Body of pancreas (tissue), 4 donors: ENCODE data around the gene ACTN2. TPM values are rescaled to one million over a fixed set of nuclear protein-coding genes. Genes with fewer than 3 reads are reported as not detected.

Source experiments
- ATAC-seq: fragments of 150-250 bp; one replicate; pipeline ENCODE4 v1.9.1; 2016
- DNase-seq, 4 donors: peaks; one replicate each; pipeline ENCODE4 v3.0.0-alpha.2; 2019
- H3K27ac ChIP-seq, 4 donors: fragments of 200-600 bp; sonication (generic); 1 replicate in 3 of 4; 2 replicates in 1 of 4; pipeline versions ENCODE4 v1.5.1 to v1.6.1; 2016 to 2019; ENCODE audit warnings: mild to moderate bottlenecking in 1 of 4, mixed read lengths in 1 of 4, moderate library complexity in 1 of 4
- H3K27me3 ChIP-seq, 2 donors: fragments of 200-600 bp; sonication (generic); one replicate each; pipeline ENCODE4 v1.6.0; 2016; ENCODE audit warnings: mild to moderate bottlenecking in 1 of 2
- H3K36me3 ChIP-seq, 2 donors: fragments of 200-600 bp; sonication (generic); replicated peaks in 1 of 2; 2 replicates each; pipeline ENCODE4 v1.5.1; 2016; ENCODE audit warnings: low read depth in 2 of 2; ENCODE audit not compliant: insufficient read depth in 1 of 2
- H3K4me1 ChIP-seq: fragments of 200-600 bp; sonication (generic); one replicate; pipeline ENCODE4 v1.6.0; 2016
- H3K4me3 ChIP-seq, 2 donors: fragments of 200-600 bp; sonication (generic); 1 replicate in 1 of 2; 2 replicates in 1 of 2; pipeline ENCODE4 v1.5.1; 2016 to 2019
- H3K9me3 ChIP-seq, 3 donors: fragments of 200-600 bp; sonication (generic); 1 replicate in 2 of 3; 2 replicates in 1 of 3; pipeline ENCODE4 v1.5.1; 2016
- POLR2A ChIP-seq, 3 donors: fragments of 450-650 bp; IDR thresholded peaks; one replicate each; pipeline ENCODE4 v1.6.1; 2016; ENCODE audit warnings: antibody characterized with exemption in 3 of 3, mild to moderate bottlenecking in 2 of 3
- WGBS, 2 donors: methylation state at CpG; one replicate each; pipeline ENCODE4 v1.1.5; 2017; 5-methylcytosine and 5-hydroxymethylcytosine counted together
- intact Hi-C: fragments of 100-400 bp; cut with DNase I; formaldehyde crosslinking; loops from one replicate; pipeline ENCODE4 v1.15.1; 2023
- total RNA-seq, 2 donors: library from RNA; depleted of rRNA; stranded (reverse); fragments of >200 nt; gene quantifications; one replicate each; pipeline ENCODE4 v1.1.0, GENCODE V29; 2016
- TF ChIP-seq, protein P1 (sequence below), 7 experiments: fragments of 450-650 bp in 4 of 7; fragments of 200-600 bp in 3 of 7; sonication (generic) in 3 of 7; IDR thresholded peaks; one replicate each; pipeline ENCODE4 v1.5.1; 2016 to 2019; ENCODE audit warnings: antibody characterized with exemption in 7 of 7

The ACTN2 gene
- total RNA-seq, 2 donors from 2014 or later: 3.0 to 3.1 TPM

DNA sequence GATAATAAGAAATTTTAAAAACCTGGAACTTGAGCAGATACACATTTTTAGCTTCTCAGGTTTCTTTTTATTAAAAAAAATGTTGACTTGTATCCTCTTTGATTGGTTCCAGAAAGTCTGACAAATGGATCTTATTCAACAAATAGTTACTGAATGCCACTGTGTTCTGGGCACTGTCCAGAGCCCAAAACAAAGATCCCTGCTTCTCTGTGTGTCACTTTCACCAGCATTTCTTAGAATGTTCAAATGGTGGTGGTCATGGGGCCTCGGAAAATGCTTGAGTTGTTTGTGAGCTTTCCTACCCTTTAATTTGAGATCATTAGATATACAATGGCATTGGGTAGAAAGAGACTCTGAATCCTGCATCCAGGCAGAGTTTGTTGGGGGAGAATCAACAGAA, 19.9 kb downstream of the ACTN2 start:
- no peak for TF ChIP-seq POLR2A (IDR thresholded peaks at IDR 0.05)
- TF ChIP-seq, protein P1, sequence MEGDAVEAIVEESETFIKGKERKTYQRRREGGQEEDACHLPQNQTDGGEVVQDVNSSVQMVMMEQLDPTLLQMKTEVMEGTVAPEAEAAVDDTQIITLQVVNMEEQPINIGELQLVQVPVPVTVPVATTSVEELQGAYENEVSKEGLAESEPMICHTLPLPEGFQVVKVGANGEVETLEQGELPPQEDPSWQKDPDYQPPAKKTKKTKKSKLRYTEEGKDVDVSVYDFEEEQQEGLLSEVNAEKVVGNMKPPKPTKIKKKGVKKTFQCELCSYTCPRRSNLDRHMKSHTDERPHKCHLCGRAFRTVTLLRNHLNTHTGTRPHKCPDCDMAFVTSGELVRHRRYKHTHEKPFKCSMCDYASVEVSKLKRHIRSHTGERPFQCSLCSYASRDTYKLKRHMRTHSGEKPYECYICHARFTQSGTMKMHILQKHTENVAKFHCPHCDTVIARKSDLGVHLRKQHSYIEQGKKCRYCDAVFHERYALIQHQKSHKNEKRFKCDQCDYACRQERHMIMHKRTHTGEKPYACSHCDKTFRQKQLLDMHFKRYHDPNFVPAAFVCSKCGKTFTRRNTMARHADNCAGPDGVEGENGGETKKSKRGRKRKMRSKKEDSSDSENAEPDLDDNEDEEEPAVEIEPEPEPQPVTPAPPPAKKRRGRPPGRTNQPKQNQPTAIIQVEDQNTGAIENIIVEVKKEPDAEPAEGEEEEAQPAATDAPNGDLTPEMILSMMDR (IDR thresholded peaks at IDR 0.05): no peak
- ATAC-seq: no peak
- no peaks in the 10 kb centered on the region for H3K9me3 ChIP-seq
- H3K36me3 ChIP-seq: no peaks in the 10 kb centered on the region
- H3K4me3 ChIP-seq: no peak overlapping the region
- no peak overlapping the region for H3K27ac ChIP-seq
- 76 to 88% methylated on average over 1 of the region's 1 CpG for WGBS, 2 donors
- no peak for DNase-seq
- intact Hi-C loops: no loop called here
- no peaks in the 10 kb centered on the region for H3K27me3 ChIP-seq
- H3K4me1 ChIP-seq: no peaks in the 10 kb centered on the region

DNA sequence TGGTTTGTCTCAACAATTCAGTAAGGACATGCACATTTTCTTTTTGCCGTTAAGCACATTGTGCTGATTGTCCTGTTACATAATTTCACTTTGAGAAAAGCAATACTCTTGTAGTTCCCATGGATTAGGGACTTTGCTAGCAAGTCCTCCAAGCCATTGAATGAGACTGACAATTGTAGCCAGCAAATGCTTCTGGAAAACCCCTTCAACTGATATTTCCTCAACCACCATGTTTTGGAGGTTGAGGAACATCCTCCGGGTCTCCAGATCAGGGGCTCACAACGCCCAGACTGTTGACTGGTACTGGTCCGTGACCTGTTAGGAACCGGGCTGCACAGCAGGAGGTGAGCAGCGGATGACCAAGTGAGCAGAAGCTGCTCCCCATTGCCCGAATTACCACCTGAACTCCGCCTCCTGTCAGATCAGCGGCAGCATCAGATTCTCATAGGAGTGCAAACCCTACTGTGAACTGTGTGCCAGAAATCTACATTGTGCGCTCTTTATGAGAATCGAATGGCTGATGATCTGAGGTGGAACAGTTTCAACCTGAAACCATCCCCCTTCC, 24.1 kb downstream of the ACTN2 start:
- no peak for TF ChIP-seq POLR2A (IDR thresholded peaks at IDR 0.05)
- TF ChIP-seq, protein P1 (IDR thresholded peaks at IDR 0.05): no peak
- no peaks in the 10 kb centered on the region for H3K4me1 ChIP-seq
- H3K27me3 ChIP-seq: no peaks in the 10 kb centered on the region
- H3K36me3 ChIP-seq: no peaks in the 10 kb centered on the region
- no peak overlapping the region for H3K4me3 ChIP-seq
- ATAC-seq (no peak), DNase-seq (no peak)
- 77 to 79% methylated on average over 11 of the region's 11 CpGs for WGBS, 2 donors
- intact Hi-C loops: no loop called here
- H3K27ac ChIP-seq: no peak overlapping the region
- no peaks in the 10 kb centered on the region for H3K9me3 ChIP-seq

DNA sequence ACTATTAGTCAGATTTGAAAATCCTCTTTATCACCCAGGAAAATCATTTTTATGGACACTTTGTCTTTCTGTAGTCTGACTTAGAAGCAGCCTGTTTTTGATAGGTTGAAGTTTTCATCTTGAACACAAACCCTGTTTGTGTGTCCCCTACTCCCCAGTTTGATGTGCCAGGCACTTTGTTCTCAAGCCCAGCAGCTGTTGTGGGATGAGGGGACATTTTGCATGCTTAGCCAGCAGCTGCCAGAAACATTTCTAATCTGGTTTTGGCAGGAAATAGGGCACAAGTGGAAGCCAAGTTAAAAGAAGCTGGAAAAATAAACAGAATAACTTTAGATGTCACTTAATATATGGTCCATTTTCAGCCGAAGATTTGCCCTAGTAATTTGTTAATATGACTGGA, 29.9 kb downstream of the ACTN2 start:
- no peak overlapping the region for H3K27ac ChIP-seq
- DNase-seq: peak in 2 of 4 donors; percentile 10 to 19
- intact Hi-C loops: no loop called here
- H3K9me3 ChIP-seq: no peaks in the 10 kb centered on the region
- WGBS, 2 donors: 0 to 5% methylated on average over 1 of the region's 1 CpG
- ATAC-seq: no peak
- no peak overlapping the region for H3K4me3 ChIP-seq
- H3K36me3 ChIP-seq: no peaks in the 10 kb centered on the region
- TF ChIP-seq, protein P1 (IDR thresholded peaks at IDR 0.05): no peak
- no peak for TF ChIP-seq POLR2A (IDR thresholded peaks at IDR 0.05)
- no peaks in the 10 kb centered on the region for H3K27me3 ChIP-seq
- peaks cover 6% of the 10 kb centered on the region for H3K4me1 ChIP-seq

DNA sequence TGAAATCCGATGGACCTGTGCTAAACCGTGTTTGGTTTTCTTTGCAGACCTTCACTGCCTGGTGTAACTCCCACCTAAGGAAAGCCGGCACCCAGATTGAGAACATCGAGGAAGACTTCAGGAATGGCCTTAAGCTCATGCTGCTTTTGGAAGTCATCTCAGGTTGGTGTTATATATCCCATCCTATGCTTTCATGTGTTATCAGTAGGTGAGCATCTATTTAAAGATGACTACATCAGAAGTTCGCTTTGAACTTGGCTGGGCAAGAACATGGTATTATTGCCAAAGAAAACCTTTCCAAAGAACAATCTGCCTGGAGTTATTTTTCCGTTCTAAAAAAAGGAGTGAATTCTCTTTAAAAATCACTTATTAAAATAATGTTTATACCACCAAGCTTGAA, 31.5 kb downstream of the ACTN2 start:
- Histone ChIP-seq H3K4me1 (peaks cover 6% of the 10 kb centered on the region), H3K36me3 (no peaks in the 10 kb centered on the region), H3K9me3 (no peaks in the 10 kb centered on the region), H3K27ac (no peak overlapping the region), H3K4me3 (no peak overlapping the region), H3K27me3 (no peaks in the 10 kb centered on the region)
- no peak for DNase-seq
- intact Hi-C loops: no loop called here
- WGBS, 2 donors: 84 to 87% methylated on average over 6 of the region's 6 CpGs
- no peak for ATAC-seq
- TF ChIP-seq, protein P1 (IDR thresholded peaks at IDR 0.05): no peak
- no peak for TF ChIP-seq POLR2A (IDR thresholded peaks at IDR 0.05)

DNA sequence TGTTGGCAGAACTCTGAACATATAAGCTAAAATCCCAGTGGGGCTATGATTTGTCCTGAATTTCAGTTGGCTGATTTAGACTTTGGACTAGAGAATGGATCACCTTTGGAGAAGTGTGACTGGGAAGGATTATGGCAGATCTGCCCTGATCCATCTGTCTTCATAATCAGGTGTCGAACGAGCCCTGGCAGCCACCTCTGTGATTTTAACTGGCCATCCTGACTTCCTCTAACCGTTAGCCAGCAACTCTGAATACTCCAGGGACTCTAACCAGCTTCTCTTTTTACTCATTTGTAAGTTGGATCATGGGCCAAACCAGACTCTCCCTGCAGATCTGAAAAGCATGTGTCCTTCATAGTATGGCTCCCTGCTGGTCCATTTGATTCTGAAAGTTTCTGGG, 32.0 kb downstream of the ACTN2 start:
- Histone ChIP-seq H3K9me3 (no peaks in the 10 kb centered on the region), H3K4me3 (no peak overlapping the region), H3K27ac (no peak overlapping the region), H3K36me3 (no peaks in the 10 kb centered on the region), H3K4me1 (peaks cover 6% of the 10 kb centered on the region), H3K27me3 (no peaks in the 10 kb centered on the region)
- TF ChIP-seq POLR2A (IDR thresholded peaks at IDR 0.05): no peak
- TF ChIP-seq, protein P1 (IDR thresholded peaks at IDR 0.05): no peak
- intact Hi-C loops: no loop called here
- no peak for ATAC-seq
- DNase-seq: no peak
- 71 to 85% methylated on average over 3 of the region's 3 CpGs for WGBS, 2 donors
